Prostate gland (tissue), 2 donors: ENCODE measurements around the gene KRTAP2-2. TPM values are rescaled to one million over a fixed set of nuclear protein-coding genes. Genes with fewer than 3 reads are reported as not detected.

ENCODE experiments used
- DNase-seq: peaks from one replicate; pipeline ENCODE4 v3.0.0-alpha.2; 2019; ENCODE audit warnings: low spot score
- H3K27ac ChIP-seq, 2 donors: fragments of 200-600 bp; sonication (generic); 2 replicates each; pipeline ENCODE4 v1.5.1; 2017 to 2019
- H3K27me3 ChIP-seq: fragments of 200-600 bp; sonication (generic); replicated peaks from 2 replicates; pipeline ENCODE4 v1.5.1; 2019; ENCODE audit not compliant: insufficient read depth
- H3K36me3 ChIP-seq, 2 donors: fragments of 200-600 bp; sonication (generic); 1 replicate in 1 of 2; 2 replicates in 1 of 2; pipeline versions ENCODE4 v1.5.1 to v1.8.1; 2017 to 2019
- H3K4me1 ChIP-seq: fragments of 200-600 bp; sonication (generic); replicated peaks from 2 replicates; pipeline ENCODE4 v1.5.1; 2019
- H3K4me3 ChIP-seq, 2 donors: fragments of 200-600 bp; sonication (generic); 2 replicates each; pipeline ENCODE4 v1.5.1; 2017 to 2019
- H3K9me3 ChIP-seq: fragments of 200-600 bp; sonication (generic); 2 replicates; pipeline ENCODE4 v1.5.1; 2017
- CTCF ChIP-seq, 4 experiments: fragments of 200-600 bp in 2 of 4; fragments of 450-650 bp in 2 of 4; sonication (generic) in 2 of 4; IDR thresholded peaks; 1 replicate in 3 of 4; 2 replicates in 1 of 4; pipeline ENCODE4 v1.5.1; 2016 to 2019; ENCODE audit warnings: antibody characterized with exemption in 4 of 4, mild to moderate bottlenecking in 2 of 4, moderate library complexity in 2 of 4
- POLR2A ChIP-seq: fragments of 450-650 bp; IDR thresholded peaks from one replicate; pipeline ENCODE4 v1.6.1; 2016; ENCODE audit warnings: antibody characterized with exemption, mild to moderate bottlenecking
- POLR2AphosphoS5 ChIP-seq: sonication (generic); formaldehyde crosslinking; IDR thresholded peaks from one replicate; pipeline ENCODE4 v1.6.1; 2017; ENCODE audit warnings: antibody characterized with exemption
- WGBS: methylation state at CpG from one replicate; pipeline ENCODE4 v1.1.5; 2018; 5-methylcytosine and 5-hydroxymethylcytosine counted together
- intact Hi-C: fragments of 100-400 bp; cut with DNase I; formaldehyde crosslinking; loops from one replicate; pipeline ENCODE4 v1.14.2; 2022
- total RNA-seq, 2 donors: library from RNA; depleted of rRNA; stranded (reverse); fragments of >200 nt; gene quantifications; one replicate each; pipeline ENCODE4 v1.1.0, GENCODE V29; 2016

KRTAP2-2 gene
- total RNA-seq, 2 donors from 2014 or later: not detected

- TF ChIP-seq CTCF (IDR thresholded peaks at IDR 0.05) (no peak), POLR2AphosphoS5 (no peak), POLR2A (no peak)
- no peak for DNase-seq
- Histone ChIP-seq H3K4me1 (no peaks in the 10 kb centered on the region), H3K4me3 (no peak overlapping the region), H3K9me3 (no peaks in the 10 kb centered on the region), H3K27me3 (no peaks in the 10 kb centered on the region), H3K27ac (no peak overlapping the region), H3K36me3 (no peaks in the 10 kb centered on the region)
- intact Hi-C loops: no loop called here
These were observed 21.8 kb upstream of the KRTAP2-2 start for GRCh38 chr17:41076788-41077187.

GRCh38 chr17:41073676-41074075 is 18.6 kb upstream of the KRTAP2-2 start:
- no peaks in the 10 kb centered on the region for H3K9me3 ChIP-seq
- no peaks in the 10 kb centered on the region for H3K27me3 ChIP-seq
- no peak overlapping the region for H3K4me3 ChIP-seq
- intact Hi-C loops: no loop called here
- WGBS: 90% methylated on average over 2 of the region's 2 CpGs
- DNase-seq: no peak
- no peaks in the 10 kb centered on the region for H3K4me1 ChIP-seq
- no peaks in the 10 kb centered on the region for H3K36me3 ChIP-seq
- TF ChIP-seq POLR2AphosphoS5: no peak
- H3K27ac ChIP-seq: no peak overlapping the region

DNA sequence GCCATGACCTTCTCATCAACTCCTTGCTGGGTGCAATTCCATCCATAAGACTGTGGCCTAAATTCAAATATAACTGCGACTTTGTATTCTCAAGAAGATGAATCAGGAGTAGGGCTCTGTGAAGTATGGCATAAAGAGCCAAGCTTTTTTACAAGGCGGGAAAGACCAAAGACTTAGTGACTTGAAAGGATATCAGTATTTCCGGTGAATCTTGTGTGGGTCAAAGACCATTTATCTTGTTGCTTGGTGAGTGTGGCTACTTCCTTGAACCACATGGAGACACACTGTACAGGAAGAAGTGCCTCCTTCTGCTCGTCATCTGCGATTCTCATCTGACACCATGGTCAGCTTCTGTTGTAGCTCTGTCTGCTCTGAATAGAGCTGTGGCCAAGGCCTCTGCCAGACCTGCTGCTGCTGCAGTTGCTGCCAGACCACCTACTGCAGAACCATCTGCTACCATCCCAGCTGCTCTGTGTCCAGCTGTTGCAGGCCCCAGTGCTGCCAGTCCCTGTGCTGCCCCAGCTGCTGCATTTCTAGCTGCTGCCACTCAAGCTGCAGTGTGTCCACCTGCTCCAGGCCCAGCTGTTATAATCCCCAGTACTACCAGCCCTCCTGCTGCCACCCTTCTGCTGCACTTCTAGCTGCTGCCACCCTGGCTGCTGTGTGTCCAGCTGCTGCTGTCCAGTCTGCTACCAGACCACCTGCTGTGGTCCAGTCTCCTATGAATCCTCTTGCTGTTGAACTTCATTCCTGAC is 16.8 kb upstream of the KRTAP2-2 start:
- TF ChIP-seq POLR2A (no peak), POLR2AphosphoS5 (no peak), CTCF (IDR thresholded peaks at IDR 0.05) (no peak)
- Histone ChIP-seq H3K36me3 (no peaks in the 10 kb centered on the region), H3K27ac (no peak overlapping the region), H3K4me3 (no peak overlapping the region), H3K9me3 (no peaks in the 10 kb centered on the region), H3K4me1 (no peaks in the 10 kb centered on the region), H3K27me3 (no peaks in the 10 kb centered on the region)
- 88% methylated on average over 5 of the region's 5 CpGs for WGBS
- intact Hi-C loops: no loop called here
- no peak for DNase-seq

DNA sequence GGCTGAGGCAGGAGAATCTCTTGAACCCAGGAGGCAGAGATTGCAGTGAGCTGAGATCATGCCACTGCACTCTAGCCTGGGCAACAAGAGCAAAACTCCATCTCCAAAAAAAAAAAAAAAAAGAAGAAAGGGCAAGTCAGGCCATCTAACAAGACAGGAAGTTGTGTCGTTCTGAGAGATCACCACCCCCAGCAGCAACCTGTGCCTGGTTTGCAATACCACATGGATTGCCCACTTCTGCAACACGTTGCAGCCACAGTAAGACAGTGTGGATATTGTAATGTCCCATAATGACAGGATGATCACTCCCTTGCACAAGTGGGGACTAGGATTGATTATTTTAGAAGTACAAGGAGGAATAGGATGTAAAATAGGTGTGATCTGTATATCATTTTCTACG is 14.0 kb upstream of the KRTAP2-2 start:
- 89% methylated on average over 3 of the region's 3 CpGs for WGBS
- Histone ChIP-seq H3K4me1 (no peaks in the 10 kb centered on the region), H3K9me3 (no peaks in the 10 kb centered on the region), H3K4me3 (no peak overlapping the region), H3K27ac (no peak overlapping the region), H3K36me3 (no peaks in the 10 kb centered on the region), H3K27me3 (no peaks in the 10 kb centered on the region)
- DNase-seq: no peak
- intact Hi-C loops: no loop called here
- no peak for TF ChIP-seq CTCF (IDR thresholded peaks at IDR 0.05)
- TF ChIP-seq POLR2A: no peak
- no peak for TF ChIP-seq POLR2AphosphoS5

DNA sequence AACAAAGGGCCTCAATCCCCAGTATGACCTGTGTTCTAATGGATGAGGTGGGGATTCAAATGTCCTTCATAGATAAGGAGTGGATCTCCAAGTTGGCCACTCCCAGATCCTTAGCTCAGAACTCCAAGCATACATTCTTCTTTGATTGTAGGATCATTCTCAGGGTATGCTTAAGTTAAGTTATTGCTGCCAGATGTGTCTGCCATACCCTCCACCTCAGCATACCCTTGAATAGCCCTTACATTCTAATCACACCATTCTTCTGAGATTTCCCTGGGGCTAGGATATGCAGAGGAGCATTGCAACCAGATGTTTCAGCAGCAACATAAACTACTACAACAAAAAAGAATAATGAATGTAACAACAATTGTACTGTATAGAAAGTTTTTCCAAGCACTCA is 12.3 kb upstream of the KRTAP2-2 start:
- Histone ChIP-seq H3K27ac (no peak overlapping the region), H3K4me3 (no peak overlapping the region), H3K27me3 (no peaks in the 10 kb centered on the region), H3K36me3 (no peaks in the 10 kb centered on the region), H3K9me3 (no peaks in the 10 kb centered on the region), H3K4me1 (no peaks in the 10 kb centered on the region)
- intact Hi-C loops: no loop called here
- no peak for DNase-seq
- TF ChIP-seq POLR2A (no peak), CTCF (IDR thresholded peaks at IDR 0.05) (no peak), POLR2AphosphoS5 (no peak)
